Adrenal gland (tissue), 5 donors: Measurements from ENCODE around the gene CDC14B.

Source experiments
- POLR2A ChIP-seq, 2 donors: fragments of 450-650 bp; IDR thresholded peaks; one replicate each; pipeline ENCODE4 v1.6.1; 2017; ENCODE audit warnings: antibody characterized with exemption in 2 of 2, mild to moderate bottlenecking in 2 of 2, moderate library complexity in 1 of 2
- TF ChIP-seq, protein P1 (sequence below), 6 experiments: fragments of 450-650 bp in 4 of 6; fragments of 200-600 bp in 2 of 6; sonication (generic) in 1 of 6; IDR thresholded peaks; 1 replicate in 5 of 6; 2 replicates in 1 of 6; pipeline versions ENCODE4 v1.5.1 to v1.8.0; 2016 to 2021; ENCODE audit warnings: antibody characterized with exemption in 6 of 6, mild to moderate bottlenecking in 2 of 6, moderate library complexity in 1 of 6
- donor health status: DM: no; HTN: no; CAD: no.

DNA sequence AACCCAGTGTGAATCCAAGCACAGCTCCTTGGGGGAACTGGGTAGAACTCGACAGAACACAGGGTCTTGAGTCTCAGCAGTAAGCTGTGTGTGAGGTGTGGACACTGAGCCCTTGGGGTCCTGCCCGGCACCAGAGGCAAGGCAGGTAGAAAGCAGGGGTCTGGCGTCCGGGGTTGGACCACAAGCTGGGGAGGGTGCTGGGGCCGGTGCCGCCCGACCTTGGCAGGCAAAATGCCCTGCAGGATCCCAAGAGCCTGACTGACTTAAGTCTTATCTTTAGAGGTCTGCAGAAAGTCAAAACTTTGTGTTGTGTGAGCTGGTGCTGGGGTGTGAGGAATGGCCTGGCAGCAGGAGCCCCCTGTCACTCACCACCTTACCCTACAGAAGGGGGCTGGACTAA is 120.4 kb downstream of the CDC14B start:
- TF ChIP-seq, protein P1, sequence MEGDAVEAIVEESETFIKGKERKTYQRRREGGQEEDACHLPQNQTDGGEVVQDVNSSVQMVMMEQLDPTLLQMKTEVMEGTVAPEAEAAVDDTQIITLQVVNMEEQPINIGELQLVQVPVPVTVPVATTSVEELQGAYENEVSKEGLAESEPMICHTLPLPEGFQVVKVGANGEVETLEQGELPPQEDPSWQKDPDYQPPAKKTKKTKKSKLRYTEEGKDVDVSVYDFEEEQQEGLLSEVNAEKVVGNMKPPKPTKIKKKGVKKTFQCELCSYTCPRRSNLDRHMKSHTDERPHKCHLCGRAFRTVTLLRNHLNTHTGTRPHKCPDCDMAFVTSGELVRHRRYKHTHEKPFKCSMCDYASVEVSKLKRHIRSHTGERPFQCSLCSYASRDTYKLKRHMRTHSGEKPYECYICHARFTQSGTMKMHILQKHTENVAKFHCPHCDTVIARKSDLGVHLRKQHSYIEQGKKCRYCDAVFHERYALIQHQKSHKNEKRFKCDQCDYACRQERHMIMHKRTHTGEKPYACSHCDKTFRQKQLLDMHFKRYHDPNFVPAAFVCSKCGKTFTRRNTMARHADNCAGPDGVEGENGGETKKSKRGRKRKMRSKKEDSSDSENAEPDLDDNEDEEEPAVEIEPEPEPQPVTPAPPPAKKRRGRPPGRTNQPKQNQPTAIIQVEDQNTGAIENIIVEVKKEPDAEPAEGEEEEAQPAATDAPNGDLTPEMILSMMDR (IDR thresholded peaks at IDR 0.05), result no peak
- no peak for TF ChIP-seq POLR2A (IDR thresholded peaks at IDR 0.05)
